Effector memory CD4-positive, alpha-beta T cell (primary cell): Measurements from ENCODE around the gene LRCH4.

ENCODE experiments used
- DNase-seq, 3 donors: peaks; one replicate each; pipeline ENCODE4 v3.0.0-alpha.2; 2020
- H3K27ac ChIP-seq: 2 replicates; pipeline ENCODE4 v1.7.0; 2013; ENCODE audit warnings: mild to moderate bottlenecking, low read length, moderate library complexity; ENCODE audit not compliant: insufficient read depth, poor library complexity, severe bottlenecking
- H3K27me3 ChIP-seq: replicated peaks from 2 replicates; pipeline ENCODE4 v1.7.0; 2013; ENCODE audit warnings: mild to moderate bottlenecking, low read length; ENCODE audit not compliant: insufficient read depth, control insufficient read depth, poor library complexity, severe bottlenecking
- H3K36me3 ChIP-seq: 2 replicates; pipeline ENCODE4 v1.7.0; 2013; ENCODE audit warnings: mild to moderate bottlenecking, low read length, moderate library complexity; ENCODE audit not compliant: control insufficient read depth, insufficient read depth
- H3K4me1 ChIP-seq: 2 replicates; pipeline ENCODE4 v1.7.0; 2013; ENCODE audit warnings: low read length, mild to moderate bottlenecking; ENCODE audit not compliant: control insufficient read depth, insufficient read depth, poor library complexity, severe bottlenecking
- H3K4me3 ChIP-seq: 2 replicates; pipeline ENCODE4 v1.7.0; 2013; ENCODE audit warnings: low read length, low read depth, mild to moderate bottlenecking; ENCODE audit not compliant: insufficient read depth, poor library complexity, severe bottlenecking
- H3K9me3 ChIP-seq: 2 replicates; pipeline ENCODE4 v1.7.0; 2013; ENCODE audit warnings: mild to moderate bottlenecking, low read length, moderate library complexity; ENCODE audit not compliant: control insufficient read depth

LRCH4 gene

GRCh38 chr7:100604976-100605911, 19.3 kb upstream of the LRCH4 start:
- no peak for DNase-seq
- Histone ChIP-seq H3K36me3 (no peaks in the 10 kb centered on the region), H3K4me3 (peak overlapping the region; percentile 56), H3K4me1 (peaks cover 10% of the 10 kb centered on the region), H3K9me3 (no peaks in the 10 kb centered on the region), H3K27ac (peak overlapping the region; percentile 41), H3K27me3 (no peaks in the 10 kb centered on the region)

GRCh38 chr7:100604028-100604975, 18.4 kb upstream of the LRCH4 start:
- Histone ChIP-seq H3K4me1 (peaks cover 10% of the 10 kb centered on the region), H3K4me3 (peak overlapping the region; percentile 56), H3K36me3 (no peaks in the 10 kb centered on the region), H3K9me3 (no peaks in the 10 kb centered on the region), H3K27me3 (no peaks in the 10 kb centered on the region), H3K27ac (peak overlapping the region; percentile 75)
- DNase-seq = peak; percentile 72 to 86 (median 76)

GRCh38 chr7:100603726-100604027, 17.7 kb upstream of the LRCH4 start:
- H3K4me1 ChIP-seq = peaks cover 10% of the 10 kb centered on the region
- no peak for DNase-seq
- peak overlapping the region; percentile 75 for H3K27ac ChIP-seq
- peak overlapping the region; percentile 56 for H3K4me3 ChIP-seq
- H3K36me3 ChIP-seq = no peaks in the 10 kb centered on the region
- no peaks in the 10 kb centered on the region for H3K9me3 ChIP-seq
- H3K27me3 ChIP-seq = no peaks in the 10 kb centered on the region

GRCh38 chr7:100602889-100603725, 17.2 kb upstream of the LRCH4 start:
- DNase-seq = no peak
- Histone ChIP-seq H3K4me3 (no peak overlapping the region), H3K9me3 (no peaks in the 10 kb centered on the region), H3K27me3 (no peaks in the 10 kb centered on the region), H3K27ac (no peak overlapping the region), H3K4me1 (peaks cover 10% of the 10 kb centered on the region), H3K36me3 (no peaks in the 10 kb centered on the region)

DNA sequence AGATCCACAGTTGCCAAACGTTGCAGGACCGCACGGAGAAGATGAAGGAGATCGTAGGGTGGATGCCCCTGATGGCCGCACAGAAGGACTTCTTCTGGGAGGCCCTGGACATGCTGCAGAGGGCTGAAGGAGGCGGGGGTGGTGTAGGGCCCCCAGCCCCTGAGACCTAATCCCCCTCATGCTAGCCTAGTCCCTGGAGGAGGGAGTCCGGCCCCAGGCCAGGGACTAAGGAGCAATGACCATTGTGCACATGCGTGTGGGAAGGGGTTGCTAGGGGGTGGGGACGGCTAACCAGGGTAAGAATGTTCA, 14.8 kb upstream of the LRCH4 start:
- Histone ChIP-seq H3K4me3 (no peak overlapping the region), H3K36me3 (no peaks in the 10 kb centered on the region), H3K27me3 (no peaks in the 10 kb centered on the region), H3K27ac (no peak overlapping the region), H3K4me1 (peaks cover 7% of the 10 kb centered on the region), H3K9me3 (no peaks in the 10 kb centered on the region)
- DNase-seq = no peak

DNA sequence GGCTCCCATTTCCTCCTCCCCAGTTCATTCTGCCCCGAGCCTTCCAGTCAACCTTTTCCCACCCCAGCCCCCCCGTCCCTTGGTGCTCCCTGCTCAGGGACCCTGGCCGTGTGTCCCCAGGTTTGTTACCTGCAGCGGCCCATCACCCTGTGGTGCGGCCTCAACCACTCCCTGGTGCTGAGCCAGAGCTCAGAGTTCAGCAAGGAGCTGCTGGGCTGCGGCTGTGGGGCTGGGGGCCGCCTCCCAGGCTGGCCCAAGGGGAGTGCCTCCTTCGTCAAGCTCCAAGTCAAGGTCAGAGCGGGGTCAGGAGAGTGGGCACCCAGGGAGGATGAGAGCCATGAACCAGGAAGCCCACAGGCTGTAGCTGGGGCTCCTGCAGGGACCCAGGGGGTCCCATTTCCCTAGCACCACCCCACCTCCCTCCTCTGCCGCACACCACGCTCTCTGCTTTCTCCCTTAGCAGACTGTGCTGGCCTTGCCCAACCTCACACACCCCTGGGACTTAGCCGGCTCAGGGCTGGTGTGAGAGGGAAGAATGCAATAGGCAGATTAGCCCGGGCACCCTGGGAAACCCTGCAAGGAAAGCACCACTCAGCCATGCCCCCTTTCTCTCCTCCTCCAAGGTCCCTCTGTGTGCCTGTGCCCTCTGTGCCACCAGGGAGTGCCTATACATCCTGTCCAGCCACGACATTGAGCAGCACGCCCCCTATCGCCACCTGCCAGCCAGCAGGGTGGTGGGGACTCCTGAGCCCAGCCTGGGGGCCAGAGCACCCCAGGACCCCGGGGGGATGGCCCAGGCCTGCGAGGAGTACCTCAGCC, 14.2 kb upstream of the LRCH4 start:
- no peaks in the 10 kb centered on the region for H3K9me3 ChIP-seq
- H3K27me3 ChIP-seq = no peaks in the 10 kb centered on the region
- no peak overlapping the region for H3K27ac ChIP-seq
- H3K36me3 ChIP-seq = no peaks in the 10 kb centered on the region
- no peak for DNase-seq
- H3K4me3 ChIP-seq = no peak overlapping the region
- H3K4me1 ChIP-seq = peaks cover 6% of the 10 kb centered on the region

GRCh38 chr7:100598425-100598824, 12.5 kb upstream of the LRCH4 start:
- H3K4me3 ChIP-seq = no peak overlapping the region
- no peaks in the 10 kb centered on the region for H3K27me3 ChIP-seq
- DNase-seq = no peak
- no peaks in the 10 kb centered on the region for H3K4me1 ChIP-seq
- H3K27ac ChIP-seq = no peak overlapping the region
- H3K36me3 ChIP-seq = no peaks in the 10 kb centered on the region
- H3K9me3 ChIP-seq = no peaks in the 10 kb centered on the region

GRCh38 chr7:100595188-100595587, 9.3 kb upstream of the LRCH4 start:
- H3K9me3 ChIP-seq = no peaks in the 10 kb centered on the region
- no peaks in the 10 kb centered on the region for H3K27me3 ChIP-seq
- H3K4me1 ChIP-seq = no peaks in the 10 kb centered on the region
- no peak overlapping the region for H3K4me3 ChIP-seq
- no peak for DNase-seq
- H3K36me3 ChIP-seq = no peaks in the 10 kb centered on the region
- H3K27ac ChIP-seq = no peak overlapping the region

GRCh38 chr7:100591596-100591995, 5.7 kb upstream of the LRCH4 start:
- Histone ChIP-seq H3K4me1 (peaks cover 6% of the 10 kb centered on the region), H3K9me3 (no peaks in the 10 kb centered on the region), H3K4me3 (no peak overlapping the region), H3K27ac (no peak overlapping the region), H3K27me3 (no peaks in the 10 kb centered on the region), H3K36me3 (no peaks in the 10 kb centered on the region)
- no peak for DNase-seq
